K562 (cell line): ENCODE data around the gene RIMBP3C. TPM values are rescaled to one million over a fixed set of nuclear protein-coding genes. Genes with fewer than 3 reads are reported as not detected.

Source experiments
- ATAC-seq: fragments of 200-7000 bp; cut with Tn5 transposase; 3 replicates; pipeline ENCODE4 v1.9.1; 2020; ENCODE audit warnings: moderate library complexity
- BruUV-seq: library from RNA; stranded (reverse); fragments of 400-500 nt; replicated peaks from 2 replicates; lab custom pipeline; 2021; lab: Mats Ljungman, UMichigan
- CTCF ChIA-PET: fragments of 300-600 bp; formaldehyde crosslinking; extraction: SDS; loops from one replicate; lab custom pipeline; 2021; ENCODE audit warnings: low intra/inter-chr PET ratio; lab: Yijun Ruan, JAX
- POLR2A ChIA-PET: fragments of 300-600, 350-650 bp; sonication (Branson Sonifier 250); formaldehyde crosslinking; extraction: SDS; loops from one replicate; lab custom pipeline; 2021; ENCODE audit warnings: antibody characterized with exemption, inconsistent platforms; lab: Yijun Ruan, JAX
- DNase-seq, 4 experiments: peaks; one replicate each; pipeline versions ENCODE4 v3.0.0 to v3.0.0-alpha.2; 2011 to 2018; ENCODE audit warnings: low spot score in 3 of 4, mixed read lengths in 3 of 4; ENCODE audit errors: extremely low read depth in 1 of 4
- FAIRE-seq: peaks from 2 replicates; lab custom pipeline; 2011; peaks lifted over from hg19 to GRCh38; lab: Jason Lieb, UNC
- H2AFZ ChIP-seq: 2 replicates; pipeline ENCODE4 v1.6.0; 2011; ENCODE audit warnings: low read depth, low read length, control low read depth, inconsistent platforms
- H3K27ac ChIP-seq: fragments of 200-600 bp; 3 replicates; pipeline ENCODE4 v1.8.0; 2011; ENCODE audit warnings: low read depth, mild to moderate bottlenecking, control low read depth, inconsistent platforms, low read length, moderate library complexity, mixed read lengths; ENCODE audit errors: extremely low read depth
- H3K27me3 ChIP-seq, 2 experiments: fragments of 300-600 bp in 1 of 2; 2 replicates in 1 of 2; 3 replicates in 1 of 2; pipeline versions ENCODE4 v1.6.0 to v1.8.0; 2011; ENCODE audit warnings: inconsistent platforms in 2 of 2, low read length in 2 of 2, mild to moderate bottlenecking in 1 of 2, mixed read lengths in 1 of 2, moderate library complexity in 1 of 2; ENCODE audit not compliant: control insufficient read depth in 2 of 2, insufficient read depth in 2 of 2
- H3K36me3 ChIP-seq: fragments of 300-600 bp; 3 replicates; pipeline ENCODE4 v1.8.0; 2011; ENCODE audit warnings: mild to moderate bottlenecking, low read length, inconsistent platforms; ENCODE audit not compliant: control insufficient read depth, insufficient read depth
- H3K4me1 ChIP-seq, 2 experiments: fragments of 200-600 bp in 1 of 2; replicated peaks in 1 of 2; 2 replicates in 1 of 2; 3 replicates in 1 of 2; pipeline versions ENCODE4 v1.5.1 to v1.8.0; 2011; ENCODE audit warnings: inconsistent platforms in 2 of 2, low read length in 2 of 2, mild to moderate bottlenecking in 1 of 2, mixed read lengths in 1 of 2, moderate library complexity in 1 of 2; ENCODE audit not compliant: control insufficient read depth in 2 of 2, insufficient read depth in 2 of 2
- H3K4me2 ChIP-seq: 2 replicates; pipeline ENCODE4 v1.6.1; 2011; ENCODE audit warnings: low read length, control low read depth, inconsistent platforms, mixed read lengths; ENCODE audit not compliant: insufficient read depth
- H3K4me3 ChIP-seq: fragments of 200-600 bp; sonication (generic), shearing (Covaris generic); 2 replicates; pipeline ENCODE4 v1.5.1; 2016; ENCODE audit warnings: control low read depth, inconsistent platforms
- H3K79me2 ChIP-seq: fragments of 200-600 bp; 3 replicates; pipeline ENCODE4 v1.8.0; 2011; ENCODE audit warnings: low read length, inconsistent platforms; ENCODE audit not compliant: control insufficient read depth, insufficient read depth
- H3K9ac ChIP-seq, 2 experiments: 2 replicates each; pipeline versions ENCODE4 v1.6.0 to v1.6.1; 2011; ENCODE audit warnings: low read depth in 2 of 2, low read length in 2 of 2, control low read depth in 1 of 2, inconsistent platforms in 1 of 2, mild to moderate bottlenecking in 1 of 2, mixed read lengths in 1 of 2; ENCODE audit not compliant: insufficient read depth in 1 of 2
- H3K9me1 ChIP-seq: one replicate; pipeline ENCODE4 v1.6.0; 2011; ENCODE audit warnings: inconsistent platforms, mild to moderate bottlenecking, low read length, moderate library complexity; ENCODE audit not compliant: control insufficient read depth, insufficient read depth
- H3K9me3 ChIP-seq: replicated peaks from 2 replicates; pipeline ENCODE4 v1.5.1; 2011; ENCODE audit warnings: low read depth, low read length, inconsistent platforms; ENCODE audit not compliant: control insufficient read depth, insufficient read depth
- H4K20me1 ChIP-seq: replicated peaks from 2 replicates; pipeline ENCODE4 v1.6.1; 2011; ENCODE audit warnings: low read length, inconsistent platforms, mixed read lengths; ENCODE audit not compliant: control insufficient read depth, insufficient read depth
- DPF2 ChIP-seq: fragments of 450-650 bp; IDR thresholded peaks from 2 replicates; pipeline ENCODE4 v1.6.1; 2016
- JUN ChIP-seq, 2 experiments: sonication (generic) in 1 of 2; formaldehyde crosslinking in 1 of 2; IDR thresholded peaks; 2 replicates each; pipeline versions ENCODE4 v1.6.1 to v1.8.0; 2012 to 2022; ENCODE audit warnings: borderline replicate concordance in 2 of 2, mild to moderate bottlenecking in 2 of 2, improper control_type of control experiment in 1 of 2, low read depth in 1 of 2, low read length in 1 of 2, missing genetic modification reagents in 1 of 2
- PPARD ChIP-seq: fragments of 250-450 bp; sonication (Bioruptor Pico); IDR thresholded peaks from 2 replicates; pipeline ENCODE4 v1.8.0; 2022; ENCODE audit warnings: inconsistent platforms, mild to moderate bottlenecking, moderate library complexity
- SETDB1 ChIP-seq: IDR thresholded peaks from one replicate; pipeline ENCODE4 v1.6.1; 2012; ENCODE audit warnings: low read length, control low read depth, inconsistent platforms
- SMC3 ChIP-seq: conservative IDR thresholded peaks from 2 replicates; pipeline ENCODE4 v1.6.1; 2011; ENCODE audit warnings: low read depth, low read length, improper control_type of control experiment; ENCODE audit not compliant: insufficient read depth
- ZBTB40 ChIP-seq, 2 experiments: fragments of 450-650 bp in 1 of 2; sonication (generic) in 1 of 2; formaldehyde crosslinking in 1 of 2; IDR thresholded peaks; 2 replicates each; pipeline versions ENCODE4 v1.7.1 to v1.9.0; 2016 to 2022; ENCODE audit warnings: inconsistent platforms in 1 of 2, mild to moderate bottlenecking in 1 of 2, missing genetic modification reagents in 1 of 2
- ZFP36 ChIP-seq: fragments of 150-350 bp; IDR thresholded peaks from 2 replicates; pipeline ENCODE4 v1.6.1; 2018; ENCODE audit warnings: low read length, low read depth; ENCODE audit not compliant: partially characterized antibody
- ZNF830 ChIP-seq: fragments of 250-450 bp; sonication (Bioruptor Pico); IDR thresholded peaks from 2 replicates; pipeline ENCODE4 v1.5.0; 2021; ENCODE audit warnings: mild to moderate bottlenecking
- WGBS: fragments of 100-300 bp; shearing (Covaris generic); methylation state at CpG from one replicate; pipeline ENCODE4 v1.1.6; 2016; ENCODE audit warnings: low coverage, mixed read lengths; ENCODE audit not compliant: insufficient coverage; ENCODE audit errors: missing lambda C conversion rate; 5-methylcytosine and 5-hydroxymethylcytosine counted together
- in situ Hi-C: fragments of 300-500 bp; cut with MboI; formaldehyde crosslinking; loops from 4 replicates; pipeline ENCODE4 v1.15.0; 2018; ENCODE audit warnings: inconsistent platforms, mixed read lengths
- intact Hi-C: fragments of 100-400 bp; cut with micrococcal nuclease; formaldehyde crosslinking; loops from 2 replicates; pipeline ENCODE4 v1.14.2; 2022
- polyA plus RNA-seq, 8 experiments: library from polyadenylated mRNA; depleted of rRNA in 4 of 8; stranded (reverse) in 5 of 8; unstranded in 3 of 8; fragments of >200 nt; fragmentation: Nextera tagmentation in 2 of 8; fragmentation: Illumina TruSeq in 1 of 8; extraction: Ambion mirVana in 2 of 8; extraction: Trizol in 1 of 8; gene quantifications; 2 replicates each; pipeline versions ENCODE4 v1.2.1 to v1.2.3, GENCODE V29; 2011 to 2014; ENCODE audit warnings: inconsistent platforms in 1 of 8, missing spikeins in 1 of 8
- total RNA-seq, 7 experiments: library from RNA; depleted of rRNA in 6 of 7; stranded (reverse); fragments of >200 nt in 6 of 7; fragmentation: Illumina TruSeq in 2 of 7; extraction: Trizol in 2 of 7; gene quantifications; 2 replicates each; pipeline versions ENCODE4 v1.2.1 to v1.2.3, GENCODE V29; 2011 to 2021; ENCODE audit warnings: low replicate concordance in 1 of 7

RIMBP3C gene
- total and polyA plus RNA-seq, 9 of the 15 experiments (the other 6 are each of a cell fraction or from before 2014, with no cell fraction given), result 0.09 to 0.98 (median 0.17) TPM; not detected in 2

GRCh38 chr22:21593406-21594232 lies 42.4 kb upstream of the RIMBP3C start (continued):
- TF ChIP-seq JUN (IDR thresholded peaks at IDR 0.05; ENCODE audit: borderline replicate concordance, low read depth, low read length), result peak; percentile 22; the same call in 1 of the 2 replicates
- TF ChIP-seq JUN (CRISPR knock-in tag; IDR thresholded peaks at IDR 0.05; ENCODE audit: borderline replicate concordance), result no peak
- peak; percentile 99 for TF ChIP-seq SMC3
- peak; percentile 52 for TF ChIP-seq ZFP36
- TF ChIP-seq, all 486 proteins: peak for 50

GRCh38 chr22:21592422-21592821 lies 41.2 kb upstream of the RIMBP3C start:
- intact Hi-C loops, result no loop called here
- CTCF ChIA-PET, result interaction anchor here (1.6 to 2.3 kb wide), 2 partner anchors 48 to 54 kb away, joined by 4 to 23 read pairs; no protein-coding TSS in a partner anchor
- TF ChIP-seq SETDB1 (peak; percentile 45), PPARD (CRISPR knock-in tag) (0 out of 2 replicates have a peak, but pooled peaks have one; percentile 24), ZNF830 (CRISPR knock-in tag) (0 out of 2 replicates have a peak, but pooled peaks have one; percentile 66), DPF2 (no peak), ZBTB40 (IDR thresholded peaks at IDR 0.05) (no peak), ZBTB40 (CRISPR knock-in tag; IDR thresholded peaks at IDR 0.05) (no peak)

More at GRCh38 chr22:21592422-21592821, 41.2 kb upstream of the RIMBP3C start:
- Histone ChIP-seq H3K9me3 (no peaks in the 10 kb centered on the region), H3K79me2 (peaks cover 96% of the 10 kb centered on the region), H3K4me2 (no peak overlapping the region), H2AFZ (no peak overlapping the region), H3K4me3 (no peak overlapping the region), H3K27ac (no peak overlapping the region), H3K4me1 (peaks cover 18 to 23% of the 10 kb centered on the region in 2 experiments), H3K9ac (no peak overlapping the region), H3K9me1 (peaks cover 16% of the 10 kb centered on the region), H4K20me1 (peaks cover 62% of the 10 kb centered on the region), H3K36me3 (peaks cover 87% of the 10 kb centered on the region), H3K27me3 (no peaks in the 10 kb centered on the region; a peak in 1 of 5 replicates)
- no peak for ATAC-seq
- 63% methylated on average over 3 of the region's 3 CpGs for WGBS
- POLR2A ChIA-PET, result interaction anchor here (4.3 to 76.8 kb wide), 3 partner anchors 16 to 27 kb away, joined by 20 to 4622 read pairs (median 4622); partner anchors contain the start of genes CCDC116, SDF2L1 and YDJC
- DNase-seq, result peak in 1 of 4 experiments; percentile 55
- in situ Hi-C loops, result no loop called here
- no TSS peak for BruUV-seq
- FAIRE-seq, result no peak
